ENCODE measurements around the gene CCSER2.

CCSER2 gene

DNA sequence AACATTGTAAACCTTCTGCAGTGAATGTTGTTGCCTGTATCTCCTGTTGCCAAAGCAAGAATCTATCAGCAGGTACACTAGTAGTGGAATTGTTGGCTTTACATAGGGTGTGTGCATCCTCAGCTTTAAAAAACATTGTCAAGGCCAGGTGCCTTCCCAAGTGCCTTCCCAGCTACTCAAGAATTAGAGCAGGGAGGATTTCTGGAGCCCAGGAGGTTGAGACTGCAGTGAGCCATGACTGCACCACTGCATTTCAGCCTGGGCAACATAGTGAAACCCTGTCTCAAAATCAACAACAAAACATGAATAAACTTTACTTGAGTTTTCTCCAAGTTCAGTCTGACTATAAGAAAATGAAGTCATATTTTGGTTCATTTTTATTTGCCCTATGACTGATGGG, 217.3 kb downstream of the CCSER2 start:
- no peak for DNase-seq (ENCODE audit: low spot score)

DNA sequence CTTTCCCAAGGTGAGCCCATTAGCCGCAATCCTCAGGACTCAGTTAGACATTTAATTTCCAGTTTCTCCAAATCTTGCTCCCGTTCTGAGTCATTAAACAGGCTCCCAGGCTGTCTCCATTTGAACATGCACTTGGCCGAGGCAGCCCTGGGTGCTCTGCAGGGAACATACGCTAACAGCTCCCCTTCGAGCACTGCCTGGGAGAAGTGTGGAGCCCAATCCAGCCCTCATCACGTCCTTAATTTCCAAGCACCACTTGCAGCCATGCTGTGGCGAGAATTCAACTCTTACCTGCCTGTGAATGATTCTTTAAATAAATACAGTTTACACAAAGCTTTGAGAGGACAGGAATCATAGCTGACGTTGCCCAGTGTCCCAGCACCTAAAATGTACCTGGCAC, 218.2 kb downstream of the CCSER2 start:
- no peak for DNase-seq (ENCODE audit: low spot score)

DNA sequence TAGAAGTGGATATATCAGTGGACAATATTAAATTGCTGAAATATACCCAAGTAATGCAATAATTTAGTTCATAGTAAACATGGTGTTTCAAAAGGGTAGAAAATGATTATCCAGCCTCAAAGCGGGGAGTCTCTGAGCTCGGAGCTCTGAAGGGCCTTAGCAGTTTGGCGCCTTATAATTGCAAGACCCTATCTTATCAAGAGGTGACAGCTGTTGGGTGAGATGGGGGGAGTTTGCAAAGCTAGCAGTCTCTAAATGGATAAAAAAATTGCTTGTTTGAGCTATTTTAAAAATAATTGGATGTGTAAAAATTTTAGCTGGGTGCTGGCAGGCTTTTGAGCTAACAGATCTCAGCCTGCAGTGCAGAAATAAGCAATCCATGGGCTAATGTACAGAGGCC, 219.2 kb downstream of the CCSER2 start:
- no peak for DNase-seq (ENCODE audit: low spot score)

- no peak for DNase-seq (ENCODE audit: low spot score)
These were observed 220.5 kb downstream of the CCSER2 start for GRCh38 chr10:84548869-84549268.

GRCh38 chr10:84549368-84550165, 221.2 kb downstream of the CCSER2 start:
- DNase-seq (ENCODE audit: low spot score), result no peak

DNA sequence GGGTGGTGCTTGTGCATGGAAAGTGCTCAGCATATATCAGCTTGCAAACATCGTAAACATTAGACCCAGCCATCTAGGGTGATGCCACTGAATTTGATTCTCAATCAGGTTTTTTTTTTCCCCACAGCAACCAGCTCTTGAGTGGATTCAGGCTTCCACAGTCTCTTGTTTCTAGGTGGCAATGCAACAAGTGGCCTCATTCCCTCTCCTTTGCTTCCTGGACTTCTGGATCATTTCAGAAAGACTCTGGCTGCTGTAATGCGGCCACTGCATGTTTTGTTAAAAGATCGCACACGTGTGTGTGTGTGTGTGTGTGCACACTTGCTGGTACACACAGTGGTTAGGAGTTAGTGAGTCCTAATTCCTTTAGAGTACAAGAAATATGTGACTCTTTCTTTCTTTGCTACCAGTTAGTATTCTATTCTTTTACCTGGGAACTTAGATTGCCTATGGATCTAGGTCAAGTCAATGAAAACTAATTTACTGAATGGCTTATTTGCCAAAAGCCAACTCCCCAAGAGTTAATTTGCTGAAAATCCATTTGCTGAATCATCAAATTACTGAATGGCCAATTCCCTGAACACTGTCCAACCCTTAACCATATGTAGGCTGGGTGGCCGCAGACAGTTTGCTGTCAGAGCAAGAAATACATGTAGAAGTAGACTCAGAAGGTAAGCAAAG, 222.5 kb downstream of the CCSER2 start:
- no peak for DNase-seq (ENCODE audit: low spot score)

GRCh38 chr10:84551437-84552120, 223.2 kb downstream of the CCSER2 start:
- no peak for DNase-seq (ENCODE audit: low spot score)

- DNase-seq (ENCODE audit: low spot score), result no peak
These were observed 224.1 kb downstream of the CCSER2 start for GRCh38 chr10:84552478-84552877.

- DNase-seq (ENCODE audit: low spot score), result no peak
These were observed 234.2 kb downstream of the CCSER2 start for GRCh38 chr10:84562592-84562991.

- no peak for DNase-seq (ENCODE audit: low spot score)
These were observed 235.0 kb downstream of the CCSER2 start for GRCh38 chr10:84563355-84563754.

DNA sequence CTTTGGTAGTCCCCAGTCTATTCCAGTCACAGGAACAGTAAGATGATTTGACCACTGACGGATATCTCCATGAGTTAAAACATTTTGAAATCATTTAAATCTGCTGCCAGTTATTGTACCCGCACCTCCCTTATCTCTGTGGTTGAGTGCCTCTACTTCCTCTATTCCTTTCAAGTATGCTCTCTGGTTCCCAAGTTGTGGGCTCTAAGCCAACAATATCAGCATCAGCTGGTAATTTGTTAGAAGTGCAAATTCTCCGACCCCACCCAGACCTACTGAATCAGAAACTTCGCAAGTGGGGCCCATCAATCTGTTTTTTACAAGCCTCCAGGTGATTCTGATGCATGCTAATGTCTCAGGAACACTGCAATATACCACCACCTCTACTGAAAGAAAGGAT, 235.5 kb downstream of the CCSER2 start:
- no peak for DNase-seq (ENCODE audit: low spot score)

DNA sequence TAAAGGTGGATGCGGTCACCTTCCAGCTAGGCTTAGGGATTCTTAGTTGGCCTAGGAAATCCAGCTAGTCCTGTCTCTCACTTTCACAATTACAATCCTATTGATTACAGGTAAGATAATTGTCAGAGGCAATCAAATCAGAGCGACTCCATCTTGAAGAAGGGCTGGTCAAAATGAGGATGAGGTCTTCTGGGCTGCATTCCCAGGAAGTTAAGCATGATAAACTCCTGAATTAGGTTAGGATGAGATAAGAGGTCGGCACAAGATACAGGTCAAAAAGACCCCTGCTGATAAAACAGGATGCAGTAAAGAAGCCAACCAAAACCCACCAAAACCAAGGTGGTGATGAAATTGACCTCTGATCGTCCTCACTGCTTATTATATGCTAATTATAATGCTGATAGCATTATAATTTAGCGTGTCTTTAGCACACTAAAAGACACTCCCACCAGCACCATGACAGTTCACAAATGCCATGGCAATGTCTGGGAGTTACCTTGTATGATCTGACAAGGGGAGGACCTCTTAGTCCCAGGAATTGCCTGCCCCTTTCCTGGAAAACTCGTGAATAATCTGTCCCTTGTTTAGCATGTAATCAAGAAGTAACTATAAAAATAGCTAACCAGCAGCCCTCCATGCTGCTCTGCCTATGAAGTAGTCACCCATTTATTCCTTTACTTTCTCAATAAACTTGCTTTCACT, 237.6 kb downstream of the CCSER2 start:
- DNase-seq (ENCODE audit: low spot score), result no peak

DNA sequence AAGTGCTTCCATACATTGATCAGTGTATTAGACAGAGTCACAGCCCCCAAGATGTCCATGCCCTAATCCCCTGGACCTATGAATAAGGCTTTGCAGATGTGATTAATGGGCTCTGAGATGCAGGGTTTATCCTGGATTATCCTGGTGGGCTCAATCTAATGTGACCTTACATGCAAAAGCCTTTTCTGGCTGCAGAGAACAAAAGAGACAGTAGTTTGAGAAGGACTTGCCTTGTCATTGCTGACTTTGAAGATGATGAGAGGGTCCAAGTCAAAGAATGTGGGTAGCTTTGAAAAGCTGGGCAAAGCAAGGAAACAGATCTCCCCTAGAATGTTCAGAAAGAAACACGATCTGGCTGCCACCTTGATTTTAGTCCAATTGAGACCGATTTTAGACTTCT, 238.7 kb downstream of the CCSER2 start:
- DNase-seq (ENCODE audit: low spot score), result no peak

All from cerebellar cortex (tissue), 1 donor.